Stimulated activated CD4-positive, alpha-beta T cell treated with anti-CD3 and anti-CD28 coated beads, TNF-alpha, amount 100 ng/mL, for 48 hours (primary cell): ENCODE data around the gene KRTAP6-1.

Experiments used
- DNase-seq, 3 donors: peaks; one replicate each; pipeline ENCODE4 v3.0.0-alpha.2; 2020; ENCODE audit warnings: low read depth in 3 of 3

KRTAP6-1 gene

DNA sequence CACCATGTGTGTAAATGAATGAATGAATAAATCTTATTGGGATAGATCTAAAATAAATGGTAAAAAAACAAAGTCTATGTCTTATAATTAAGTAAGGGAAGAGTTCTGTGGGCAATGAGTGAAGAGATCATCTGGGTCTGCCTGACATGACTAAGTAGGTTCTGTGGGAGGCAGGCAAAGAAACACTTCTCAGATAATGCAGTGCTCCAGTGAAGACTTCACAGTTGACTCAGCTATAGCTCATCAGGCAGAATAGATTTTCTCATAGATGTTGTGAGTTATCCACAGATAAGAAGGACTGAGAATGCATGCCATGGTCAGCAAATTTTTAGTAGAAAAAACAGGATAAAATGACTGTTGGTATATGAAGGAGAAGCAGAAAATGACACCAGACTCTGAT lies 36.0 kb downstream of the KRTAP6-1 start:
- no peak for DNase-seq

DNA sequence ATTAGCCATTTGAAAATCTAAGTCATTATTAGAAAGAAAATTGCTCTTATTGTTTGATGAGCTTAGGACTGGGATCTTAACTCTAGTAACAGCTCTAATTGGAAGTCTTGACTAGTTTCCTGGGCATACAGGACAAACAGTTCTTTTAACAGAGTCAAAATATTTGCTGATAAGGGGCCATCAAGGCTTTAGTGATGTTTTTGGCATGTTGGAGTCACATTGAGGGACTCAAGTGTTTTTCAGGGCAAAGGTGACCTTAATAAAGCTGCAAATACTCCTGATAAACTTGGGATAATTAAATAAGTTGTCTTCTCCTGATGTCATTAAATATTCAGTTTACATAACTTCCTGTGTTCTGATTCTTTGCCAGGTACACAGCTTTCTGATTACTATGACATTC lies 46.1 kb downstream of the KRTAP6-1 start:
- no peak for DNase-seq

DNA sequence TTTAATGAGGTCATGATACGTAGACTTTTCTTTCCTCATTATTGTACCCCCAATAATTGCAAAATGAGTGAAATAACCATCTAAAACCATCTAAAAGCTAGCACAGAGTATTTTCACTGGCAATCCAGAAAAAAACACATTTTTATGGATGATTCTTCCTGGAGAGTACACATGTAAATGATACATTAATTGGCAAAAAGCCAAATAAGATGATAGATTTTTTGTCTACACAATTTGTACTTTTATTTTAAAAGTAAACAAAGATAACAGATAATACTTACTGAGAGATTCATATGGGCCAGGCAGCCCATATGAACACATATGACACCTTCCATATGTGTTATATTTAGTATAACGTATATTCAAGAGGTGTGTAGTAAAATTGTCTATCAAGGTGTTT lies 50.1 kb downstream of the KRTAP6-1 start:
- no peak for DNase-seq
